ENCODE results near the gene KRTAP21-2. TPM values are rescaled to one million over a fixed set of nuclear protein-coding genes. Genes with fewer than 3 reads are reported as not detected.

Gene KRTAP21-2

GRCh38 chr21:30707409-30707808, 39.6 kb downstream of the KRTAP21-2 start:
- Histone ChIP-seq H3K9ac (ENCODE audit: low read length) (no peak overlapping the region), H3K4me1 (ENCODE audit: control insufficient read depth, low read depth, low read length) (no peaks in the 10 kb centered on the region), H2BK15ac (replicated peaks; ENCODE audit: low read depth) (no peak overlapping the region), H3K23ac (ENCODE audit: low read length) (no peak overlapping the region), H4K8ac (ENCODE audit: low read depth, low read length) (no peak overlapping the region), H3K79me2 (ENCODE audit: control insufficient read depth, insufficient read depth, low read length) (no peaks in the 10 kb centered on the region), H3K4me2 (ENCODE audit: low read length) (no peak overlapping the region), H3K18ac (ENCODE audit: low read length) (no peak overlapping the region), H3K36me3 (ENCODE audit: control insufficient read depth, insufficient read depth, low read length) (no peaks in the 10 kb centered on the region), H3K79me1 (ENCODE audit: low read length) (no peaks in the 10 kb centered on the region), H4K5ac (ENCODE audit: low read length) (no peak overlapping the region), H3K27me3 (ENCODE audit: insufficient read depth, low read length, poor library complexity) (no peaks in the 10 kb centered on the region), H3K56ac (ENCODE audit: low read length) (no peak overlapping the region), H2BK5ac (ENCODE audit: low read length) (no peak overlapping the region), H2BK120ac (ENCODE audit: low read depth, low read length) (no peak overlapping the region), H3K4ac (ENCODE audit: low read depth, low read length) (no peak overlapping the region), H2AK5ac (ENCODE audit: low read length) (no peak overlapping the region), H3K4me3 (ENCODE audit: low read length) (no peak overlapping the region), H3K27ac (ENCODE audit: low read depth, low read length) (no peak overlapping the region)
- no peak for DNase-seq

Small RNA genes within 50 kb of the gene (small RNA-seq; reads per million reads assigned to genes)
- gene AP000244.1 (ENCODE audit: insufficient read depth) = not detected
- not detected for gene KRTAP21-3 (ENCODE audit: insufficient read depth)

All from mesendoderm (in vitro differentiated cells).